OCI-LY1 (cell line): ENCODE measurements around the gene CFAP73.

Experiments
- CTCF ChIP-seq: fragments of 200-600 bp; sonication (generic), shearing (Covaris generic); IDR thresholded peaks from 2 replicates; pipeline ENCODE4 v1.5.1; 2017; ENCODE audit warnings: mild to moderate bottlenecking, antibody characterized with exemption, low read length, moderate library complexity, mixed read lengths
- EZH2 ChIP-seq: fragments of 200-600 bp; sonication (generic), shearing (Covaris generic); IDR thresholded peaks from 2 replicates; pipeline ENCODE4 v1.8.0; 2017; ENCODE audit warnings: borderline replicate concordance, mixed run types, mild to moderate bottlenecking, antibody characterized with exemption, low read length, moderate library complexity, mixed read lengths

- TF ChIP-seq CTCF: no peak
- TF ChIP-seq EZH2: no peak
Measured at GRCh38 chr12:113184900-113185179, 35.3 kb downstream of the CFAP73 start.
